SK-N-SH (cell line): ENCODE results near the gene BRD9. TPM values are rescaled to one million over a fixed set of nuclear protein-coding genes. Genes with fewer than 3 reads are reported as not detected.

Source experiments
- CTCF ChIA-PET: fragments of 300-600, 350-600 bp; formaldehyde crosslinking; extraction: SDS; loops from one replicate; lab custom pipeline; 2021; lab: Yijun Ruan, JAX
- POLR2A ChIA-PET: fragments of 350-600 bp; sonication (Branson Sonifier 250); formaldehyde crosslinking; extraction: SDS; loops from one replicate; lab custom pipeline; 2020; ENCODE audit warnings: antibody characterized with exemption, inconsistent platforms; lab: Yijun Ruan, JAX
- DNase-seq: peaks from one replicate; pipeline ENCODE4 v3.0.0; 2012
- H2AFZ ChIP-seq: fragments of 200-600 bp; sonication (generic); 2 replicates; pipeline ENCODE4 v1.8.1; 2016; ENCODE audit warnings: antibody characterized with exemption, mild to moderate bottlenecking, low read depth
- H3F3A ChIP-seq: fragments of 200-600 bp; sonication (generic); replicated peaks from 2 replicates; pipeline ENCODE3; 2016; ENCODE audit warnings: antibody characterized with exemption, mild to moderate bottlenecking; ENCODE audit not compliant: insufficient read depth
- H3K27ac ChIP-seq, 2 experiments: fragments of 200-500 bp in 1 of 2; fragments of 200-600 bp in 1 of 2; sonication (Bioruptor generic) in 1 of 2; sonication (generic), shearing (Covaris generic) in 1 of 2; 2 replicates each; pipeline versions ENCODE4 v1.5.1 to v1.6.1; 2014 to 2016; ENCODE audit warnings: low read depth in 2 of 2, inconsistent platforms in 1 of 2, low read length in 1 of 2, mild to moderate bottlenecking in 1 of 2, mixed read lengths in 1 of 2
- H3K27me3 ChIP-seq: fragments of 200-600 bp; sonication (generic), shearing (Covaris generic); 2 replicates; pipeline ENCODE4 v1.6.1; 2016; ENCODE audit warnings: mixed run types; ENCODE audit not compliant: insufficient read depth
- H3K36me3 ChIP-seq, 2 experiments: fragments of 200-500 bp in 1 of 2; fragments of 200-600 bp in 1 of 2; sonication (Bioruptor generic) in 1 of 2; sonication (generic) in 1 of 2; replicated peaks in 1 of 2; 2 replicates each; pipeline versions ENCODE3 to v1.5.1; 2014 to 2016; ENCODE audit warnings: low read length in 1 of 2, mild to moderate bottlenecking in 1 of 2; ENCODE audit not compliant: insufficient read depth in 2 of 2, control insufficient read depth in 1 of 2
- H3K4me1 ChIP-seq, 2 experiments: fragments of 200-500 bp in 1 of 2; fragments of 200-600 bp in 1 of 2; sonication (Bioruptor generic) in 1 of 2; sonication (generic), shearing (Covaris generic) in 1 of 2; 2 replicates each; pipeline versions ENCODE4 v1.5.1 to v1.6.1; 2014 to 2016; ENCODE audit warnings: low read depth in 1 of 2, low read length in 1 of 2, mixed run types in 1 of 2; ENCODE audit not compliant: insufficient read depth in 2 of 2, control insufficient read depth in 1 of 2
- H3K4me2 ChIP-seq: fragments of 200-600 bp; sonication (generic), shearing (Covaris generic); 2 replicates; pipeline ENCODE4 v1.6.1; 2017; ENCODE audit warnings: mixed run types
- H3K4me3 ChIP-seq, 2 experiments: fragments of 200-500 bp in 1 of 2; fragments of 200-600 bp in 1 of 2; sonication (Bioruptor generic) in 1 of 2; sonication (generic), shearing (Covaris generic) in 1 of 2; 2 replicates each; pipeline versions ENCODE4 v1.5.1 to v1.8.1; 2014 to 2016; ENCODE audit warnings: low read depth in 2 of 2, inconsistent platforms in 1 of 2, low read length in 1 of 2, mild to moderate bottlenecking in 1 of 2, mixed read lengths in 1 of 2, moderate library complexity in 1 of 2
- H3K79me2 ChIP-seq: fragments of 200-600 bp; sonication (generic); 2 replicates; pipeline ENCODE4 v1.8.1; 2017; ENCODE audit warnings: mild to moderate bottlenecking; ENCODE audit not compliant: insufficient read depth
- H3K9ac ChIP-seq: fragments of 200-600 bp; sonication (generic); 2 replicates; pipeline ENCODE4 v1.6.1; 2017; ENCODE audit warnings: mixed run types
- H3K9me2 ChIP-seq: fragments of 200-600 bp; sonication (generic); 2 replicates; pipeline ENCODE4 v1.6.1; 2017; ENCODE audit warnings: mixed run types
- H3K9me3 ChIP-seq: fragments of 200-600 bp; sonication (generic); 2 replicates; pipeline ENCODE4 v1.6.1; 2017; ENCODE audit warnings: mixed run types, mild to moderate bottlenecking, moderate library complexity
- H4K20me1 ChIP-seq: fragments of 200-600 bp; sonication (generic); 2 replicates; pipeline ENCODE4 v1.6.1; 2017; ENCODE audit warnings: mild to moderate bottlenecking, mixed run types; ENCODE audit not compliant: insufficient read depth
- CHD2 ChIP-seq: fragments of 150-350 bp; IDR thresholded peaks from 2 replicates; pipeline ENCODE4 v1.6.1; 2018; ENCODE audit warnings: low read length; ENCODE audit not compliant: partially characterized antibody
- FOSL2 ChIP-seq: IDR thresholded peaks from 2 replicates; pipeline ENCODE4 v1.4.0; 2012; ENCODE audit warnings: low read depth, mild to moderate bottlenecking, moderate library complexity, borderline replicate concordance
- FOXJ3 ChIP-seq: sonication (generic); formaldehyde crosslinking; IDR thresholded peaks from 2 replicates; pipeline ENCODE4 v1.5.1; 2020; ENCODE audit warnings: mild to moderate bottlenecking, missing genetic modification reagents
- FOXM1 ChIP-seq: IDR thresholded peaks from 2 replicates; pipeline ENCODE4 v1.4.0; 2012; ENCODE audit warnings: low read depth, mild to moderate bottlenecking
- GABPA ChIP-seq: IDR thresholded peaks from 2 replicates; pipeline ENCODE4 v1.4.0; 2012; ENCODE audit warnings: low read depth, mild to moderate bottlenecking
- JUND ChIP-seq: IDR thresholded peaks from 2 replicates; pipeline ENCODE4 v1.4.0; 2012
- MEF2A ChIP-seq: IDR thresholded peaks from 2 replicates; pipeline ENCODE4 v1.4.0; 2012; ENCODE audit warnings: low read depth, borderline replicate concordance
- NFIC ChIP-seq: IDR thresholded peaks from 2 replicates; pipeline ENCODE4 v1.4.0; 2012; ENCODE audit warnings: borderline replicate concordance
- NRF1 ChIP-seq: IDR thresholded peaks from 2 replicates; pipeline ENCODE4 v1.6.1; 2012; ENCODE audit warnings: low read depth, mild to moderate bottlenecking, low read length
- RAD21 ChIP-seq: IDR thresholded peaks from 2 replicates; pipeline ENCODE4 v1.6.1; 2012; ENCODE audit warnings: mild to moderate bottlenecking, low read length
- RCOR1 ChIP-seq: fragments of 150-350 bp; IDR thresholded peaks from 2 replicates; pipeline ENCODE4 v1.6.1; 2017; ENCODE audit warnings: antibody characterized with exemption, low read length
- RXRA ChIP-seq: IDR thresholded peaks from 2 replicates; pipeline ENCODE4 v1.4.0; 2012; ENCODE audit warnings: low read depth, mild to moderate bottlenecking, borderline replicate concordance
- TCF12 ChIP-seq: IDR thresholded peaks from 2 replicates; pipeline ENCODE4 v1.4.0; 2012
- TEAD4 ChIP-seq: IDR thresholded peaks from 2 replicates; pipeline ENCODE4 v1.4.0; 2012; ENCODE audit warnings: mild to moderate bottlenecking, borderline replicate concordance; ENCODE audit not compliant: insufficient read depth
- USF1 ChIP-seq: IDR thresholded peaks from 2 replicates; pipeline ENCODE4 v1.4.0; 2012; ENCODE audit warnings: low read depth, borderline replicate concordance
- USF2 ChIP-seq: fragments of 150-350 bp; IDR thresholded peaks from 2 replicates; pipeline ENCODE4 v1.6.1; 2017; ENCODE audit warnings: antibody characterized with exemption, low read length, low read depth, borderline replicate concordance
- ZBTB33 ChIP-seq: IDR thresholded peaks from 2 replicates; pipeline ENCODE4 v1.4.0; 2012; ENCODE audit warnings: low read depth, borderline replicate concordance
- WGBS: methylation state at CpG from one replicate; pipeline ENCODE4 v1.1.6; 2017; ENCODE audit warnings: low lambda C conversion rate; 5-methylcytosine and 5-hydroxymethylcytosine counted together
- polyA plus RNA-seq, 3 experiments: library from polyadenylated mRNA; depleted of rRNA; stranded (reverse); fragments of >200 nt; gene quantifications; 2 replicates each; pipeline ENCODE4 v1.2.3, GENCODE V29; 2012
- TF ChIP-seq, protein P1 (sequence below): fragments of 150-350 bp; IDR thresholded peaks from 2 replicates; pipeline ENCODE4 v1.6.1; 2016; ENCODE audit warnings: mild to moderate bottlenecking, low read depth, low read length

BRD9 gene
- polyA plus RNA-seq, 1 of the 3 experiments (the other 2 are of a cell fraction): 19.5 TPM

DNA sequence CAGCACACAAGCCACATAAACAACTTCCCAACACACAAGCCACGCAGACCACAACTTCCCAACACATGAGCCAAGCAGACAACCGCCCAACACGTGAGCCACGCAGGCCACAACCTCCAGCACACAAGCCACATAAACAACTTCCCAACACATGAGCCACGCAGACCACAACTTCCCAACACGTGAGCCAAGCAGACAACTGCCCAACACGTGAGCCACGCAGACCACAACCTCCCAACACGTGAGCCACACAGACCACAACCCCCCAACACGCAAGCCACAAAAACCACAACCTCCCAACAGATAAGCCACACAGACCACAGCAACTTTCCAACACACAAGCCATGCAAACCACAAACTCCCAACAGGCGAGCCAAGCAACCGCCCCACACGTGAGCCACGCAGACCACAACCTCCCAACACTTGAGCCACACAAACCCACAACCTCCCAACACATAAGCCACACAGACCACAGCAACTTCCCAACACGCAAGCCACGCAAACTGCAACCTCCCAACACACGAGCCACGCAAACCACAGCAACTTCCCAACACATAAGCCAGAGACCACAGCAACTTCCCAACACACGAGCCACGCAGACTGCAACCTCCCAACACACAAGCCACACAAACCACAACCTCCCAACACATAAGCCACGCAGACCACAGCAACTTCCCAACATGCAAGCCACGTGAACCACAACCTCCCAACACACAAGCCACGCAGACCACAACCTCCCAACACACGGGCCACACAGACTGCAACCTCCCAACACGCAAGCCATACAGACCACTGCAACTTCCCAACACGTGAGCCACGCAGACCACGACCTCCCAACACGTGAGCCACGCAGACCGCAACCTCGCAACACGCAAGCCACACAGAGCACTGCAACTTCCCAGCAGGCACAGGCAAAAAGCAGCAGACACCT, 10.1 kb downstream of the BRD9 start:
- H3K9me3 ChIP-seq: no peaks in the 10 kb centered on the region
- H3K4me3 ChIP-seq: no peak overlapping the region
- H3K79me2 ChIP-seq: peaks cover 66% of the 10 kb centered on the region
- WGBS: 96% methylated on average over 33 of the region's 33 CpGs
- no peak for DNase-seq
- H3K36me3 ChIP-seq: peaks cover 47 to 63% of the 10 kb centered on the region in 2 experiments
- H2AFZ ChIP-seq: no peak overlapping the region
- H3K27ac ChIP-seq: no peak overlapping the region
- peaks cover 30% of the 10 kb centered on the region; the same call in 1 of the 2 replicates for H4K20me1 ChIP-seq
- peaks cover 5% of the 10 kb centered on the region for H3F3A ChIP-seq
- ChIA-PET CTCF (interaction anchor here (1.0 kb wide), 1 partner anchor 211 kb away, joined by 3 read pairs; no protein-coding TSS in a partner anchor), POLR2A (no interaction called here)
- no peaks in the 10 kb centered on the region for H3K9me2 ChIP-seq
- H3K9ac ChIP-seq: no peak overlapping the region
- no peak overlapping the region for H3K4me2 ChIP-seq
- no peak for TF ChIP-seq ZBTB33
- TF ChIP-seq RXRA: no peak
- TF ChIP-seq TCF12: no peak
- TF ChIP-seq MEF2A: no peak
- TF ChIP-seq NFIC: no peak
- no peak for TF ChIP-seq USF1
- no peak for TF ChIP-seq TEAD4
- no peak for TF ChIP-seq USF2
- no peak for TF ChIP-seq NRF1
- no peaks in the 10 kb centered on the region for H3K27me3 ChIP-seq
- no peaks in the 10 kb centered on the region for H3K4me1 ChIP-seq

DNA sequence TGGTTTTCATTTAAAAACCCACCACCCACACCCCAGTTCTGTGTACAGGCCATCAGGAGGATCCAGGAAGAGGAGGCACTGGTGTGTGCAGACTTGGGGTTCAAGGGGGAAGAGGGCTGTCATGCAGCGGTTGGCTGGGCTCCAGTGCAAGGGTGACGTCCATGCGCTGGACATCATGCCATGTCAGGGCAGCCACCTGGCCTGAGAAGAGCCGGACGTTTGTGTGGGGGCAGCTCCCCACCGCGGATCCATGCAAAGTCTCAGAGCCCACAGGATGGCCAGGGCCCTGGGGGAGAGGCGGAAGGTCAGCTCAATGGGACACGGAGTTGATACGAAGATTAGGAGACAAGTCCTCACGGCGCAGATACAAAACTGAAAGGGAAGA, 11.1 kb downstream of the BRD9 start:
- DNase-seq: no peak
- Histone ChIP-seq H3K4me3 (no peak overlapping the region), H3K4me1 (no peaks in the 10 kb centered on the region), H3K9me3 (no peaks in the 10 kb centered on the region), H3K27ac (no peak overlapping the region), H3K27me3 (no peaks in the 10 kb centered on the region), H3F3A (peaks cover 5% of the 10 kb centered on the region), H3K9me2 (no peaks in the 10 kb centered on the region), H4K20me1 (peaks cover 30% of the 10 kb centered on the region; the same call in 1 of the 2 replicates), H2AFZ (no peak overlapping the region), H3K36me3 (peaks cover 40 to 63% of the 10 kb centered on the region in 2 experiments), H3K4me2 (no peak overlapping the region), H3K79me2 (peaks cover 56% of the 10 kb centered on the region), H3K9ac (no peak overlapping the region)
- WGBS: 94% methylated on average over 12 of the region's 12 CpGs
- ChIA-PET CTCF (interaction anchor here (1.0 kb wide), 1 partner anchor 210 kb away, joined by 3 read pairs; no protein-coding TSS in a partner anchor), POLR2A (interaction anchor here (0.6 kb wide), 1 partner anchor 11 kb away, joined by 3 read pairs; the partner anchor contains the start of genes BRD9 and TRIP13)
- TF ChIP-seq CHD2: no peak
- TF ChIP-seq RXRA: no peak
- no peak for TF ChIP-seq FOXJ3 (CRISPR knock-in tag)
- no peak for TF ChIP-seq FOSL2
- TF ChIP-seq USF2: no peak
- TF ChIP-seq RAD21: no peak
- no peak for TF ChIP-seq JUND
- TF ChIP-seq, protein P1, sequence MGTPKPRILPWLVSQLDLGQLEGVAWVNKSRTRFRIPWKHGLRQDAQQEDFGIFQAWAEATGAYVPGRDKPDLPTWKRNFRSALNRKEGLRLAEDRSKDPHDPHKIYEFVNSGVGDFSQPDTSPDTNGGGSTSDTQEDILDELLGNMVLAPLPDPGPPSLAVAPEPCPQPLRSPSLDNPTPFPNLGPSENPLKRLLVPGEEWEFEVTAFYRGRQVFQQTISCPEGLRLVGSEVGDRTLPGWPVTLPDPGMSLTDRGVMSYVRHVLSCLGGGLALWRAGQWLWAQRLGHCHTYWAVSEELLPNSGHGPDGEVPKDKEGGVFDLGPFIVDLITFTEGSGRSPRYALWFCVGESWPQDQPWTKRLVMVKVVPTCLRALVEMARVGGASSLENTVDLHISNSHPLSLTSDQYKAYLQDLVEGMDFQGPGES: no peak
- TF ChIP-seq NRF1: no peak
- no peak for TF ChIP-seq RCOR1
- no peak for TF ChIP-seq FOXM1
- no peak for TF ChIP-seq GABPA
